GDM1 (cell line): ENCODE data around the gene RAPGEF1.
"Not testable (repeated sequence)": the region's sequence is repeated elsewhere in the genome, so short reads cannot be mapped to it uniquely, and the experiment has no call there.

Source experiments
- DNase-seq: peaks from one replicate; lab custom pipeline; 2025; lab: John Stamatoyannopoulos, UW

The RAPGEF1 gene

GRCh38 chr9:131727795-131728545 lies 11.9 kb downstream of the RAPGEF1 start:
- no peak for DNase-seq

- DNase-seq = no peak
Observed at GRCh38 chr9:131727184-131727759, 12.6 kb downstream of the RAPGEF1 start.

GRCh38 chr9:131724683-131725082 lies 15.2 kb downstream of the RAPGEF1 start:
- DNase-seq = no peak

DNA sequence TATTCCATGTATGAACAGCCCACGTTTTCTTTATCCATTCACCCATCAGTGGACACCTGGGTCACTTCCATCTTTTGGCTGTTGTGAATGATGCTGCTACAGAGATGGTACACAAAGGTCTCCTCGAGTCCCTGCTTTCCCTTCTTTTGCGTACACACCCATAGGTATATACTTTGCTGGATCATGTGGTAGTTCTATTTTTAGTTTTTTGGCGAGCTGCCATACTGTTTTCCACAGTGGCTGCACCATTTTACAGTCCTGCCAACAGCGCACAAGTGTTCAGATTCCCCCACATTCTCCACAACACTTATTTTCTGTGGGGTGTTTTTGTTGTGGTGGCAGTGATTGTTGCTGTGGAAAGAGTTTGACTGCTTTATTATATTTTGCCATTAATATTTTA lies 16.2 kb downstream of the RAPGEF1 start:
- DNase-seq = no peak

- no peak for DNase-seq
Observed at GRCh38 chr9:131722255-131722654, 17.6 kb downstream of the RAPGEF1 start.

DNA sequence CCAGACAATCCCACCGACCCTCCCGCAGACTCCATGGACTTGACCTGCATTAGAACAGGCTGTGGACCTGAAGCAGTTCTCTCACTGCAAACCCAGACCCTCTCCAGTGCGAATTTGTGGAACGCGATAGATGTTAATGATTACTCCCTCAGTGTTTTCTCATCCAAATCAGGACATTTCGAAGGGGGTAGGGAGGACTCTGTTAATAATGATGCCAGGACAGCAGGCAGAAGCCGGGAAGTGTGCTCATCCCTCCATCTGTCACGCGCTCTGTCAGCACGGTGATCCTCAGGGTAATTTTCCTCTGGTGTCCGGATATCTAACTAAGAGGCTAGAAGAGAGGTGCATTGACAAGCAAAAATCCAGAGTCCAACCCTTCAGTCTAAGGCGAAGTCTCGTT lies 18.8 kb downstream of the RAPGEF1 start:
- no peak for DNase-seq

- DNase-seq = no peak
Observed at GRCh38 chr9:131720330-131720729, 19.5 kb downstream of the RAPGEF1 start.

DNA sequence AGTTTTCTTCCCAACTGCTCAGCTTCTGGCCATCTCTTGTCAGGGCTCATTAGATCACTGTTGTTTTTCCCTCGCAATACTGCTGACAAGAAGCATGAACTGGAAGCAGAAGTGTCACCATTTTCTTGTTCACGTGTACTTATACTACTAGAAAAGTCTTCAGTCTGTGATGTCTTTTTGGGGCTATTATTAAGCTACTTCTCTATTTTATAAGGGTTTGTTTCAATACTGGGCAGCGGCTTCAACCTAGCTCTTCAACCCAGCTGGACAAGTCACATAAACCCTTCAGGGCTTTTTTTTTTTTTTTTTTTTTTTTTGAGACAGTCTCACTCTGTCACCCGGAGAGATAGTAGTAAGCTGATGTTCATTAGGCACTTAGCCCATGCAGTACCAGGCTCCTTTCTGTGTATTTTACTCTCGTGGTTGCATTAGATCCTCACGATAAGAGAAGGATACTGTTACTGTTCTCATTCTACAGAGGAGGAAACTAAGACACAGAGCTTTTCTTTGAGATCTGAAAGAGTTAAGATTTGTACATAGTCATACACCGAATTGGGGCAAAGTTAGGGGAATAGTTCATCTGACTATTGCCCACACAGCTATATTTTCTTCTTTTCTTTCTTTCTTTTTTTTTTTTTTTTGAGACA lies 20.5 kb downstream of the RAPGEF1 start:
- DNase-seq = no peak

DNA sequence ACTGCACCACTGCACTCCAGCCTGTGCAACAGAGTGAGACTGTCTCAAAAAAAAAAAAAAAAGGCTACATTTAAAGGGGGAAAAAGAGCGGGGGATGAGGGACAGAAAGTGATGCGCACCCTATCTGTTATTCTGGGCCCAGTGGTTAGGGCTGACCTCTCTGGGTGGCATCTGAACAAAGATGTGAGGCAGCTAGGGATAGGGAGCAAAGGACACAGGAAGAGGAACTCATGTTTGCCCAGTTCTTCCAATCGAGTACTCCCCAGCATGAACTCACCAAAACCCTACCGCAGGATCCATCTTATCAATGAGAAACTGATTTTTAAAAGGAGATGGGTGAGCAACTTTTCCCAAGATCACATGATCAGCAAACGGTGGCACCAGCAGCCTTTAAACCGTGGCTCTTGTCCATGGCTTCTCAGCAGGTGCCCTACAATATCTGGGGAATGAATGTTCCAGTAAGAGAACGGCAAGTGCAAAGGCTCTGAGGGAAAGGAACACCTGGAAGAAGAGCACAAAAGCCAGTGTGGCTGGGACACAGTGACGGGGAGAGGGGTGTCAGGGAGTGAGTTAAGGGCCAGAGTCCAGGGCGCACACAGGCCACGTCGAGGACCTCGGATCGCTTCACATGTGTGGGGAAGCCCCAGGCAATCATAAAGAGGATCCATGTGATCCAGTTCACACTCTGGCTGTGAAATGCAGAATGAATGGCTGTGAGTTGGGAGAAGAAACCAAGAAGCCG lies 22.0 kb downstream of the RAPGEF1 start:
- DNase-seq = no peak

GRCh38 chr9:131715906-131716305 lies 24.0 kb downstream of the RAPGEF1 start:
- no peak for DNase-seq

DNA sequence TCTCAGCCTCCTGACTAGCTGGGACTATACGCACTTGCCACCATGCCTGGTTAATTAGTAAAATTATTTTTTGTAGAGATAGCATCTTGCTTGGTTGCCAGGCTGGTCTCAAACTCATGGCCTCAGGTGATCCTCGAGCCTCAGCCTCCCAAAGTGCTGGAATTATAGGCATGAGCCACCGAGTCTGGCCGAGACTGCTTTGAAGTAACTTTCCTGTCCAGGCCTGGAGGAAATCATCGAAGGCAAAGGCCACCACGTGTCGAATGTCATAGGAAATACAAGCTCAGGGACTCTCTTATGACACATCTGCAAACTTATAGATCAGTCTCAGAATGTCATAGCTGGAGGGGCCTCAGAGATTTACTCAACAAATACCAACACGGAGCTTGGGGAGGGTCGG lies 25.1 kb downstream of the RAPGEF1 start:
- DNase-seq = no peak

- DNase-seq = no peak
Observed at GRCh38 chr9:131714161-131714646, 25.7 kb downstream of the RAPGEF1 start.

GRCh38 chr9:131713016-131713415 lies 26.9 kb downstream of the RAPGEF1 start:
- DNase-seq = no peak

DNA sequence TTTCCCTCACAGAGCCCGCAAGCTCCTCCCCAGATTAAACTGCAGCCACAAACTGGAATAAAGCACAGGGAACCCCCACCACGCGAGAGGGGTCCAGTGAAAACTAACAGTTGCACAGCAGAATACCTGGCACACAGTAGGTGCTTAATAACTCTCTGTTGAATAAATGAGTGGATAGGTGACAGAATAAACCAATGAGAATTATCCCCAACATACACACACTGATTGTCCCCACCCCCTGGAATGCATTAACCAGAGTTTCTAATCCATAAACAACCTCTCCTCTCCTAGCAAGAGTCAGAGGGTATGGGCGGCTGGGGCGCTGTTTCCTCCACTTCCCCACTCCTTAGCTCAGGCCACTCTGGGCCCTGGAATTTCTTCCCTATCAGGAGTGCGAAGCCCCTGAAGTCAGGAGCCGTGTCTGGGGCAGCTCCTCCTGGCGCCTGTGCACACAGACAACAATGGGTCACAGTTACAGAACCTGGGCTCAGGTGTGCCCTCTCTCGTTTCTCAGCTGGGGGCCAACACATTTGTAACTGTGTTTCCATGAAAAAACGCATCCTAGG lies 27.6 kb downstream of the RAPGEF1 start:
- no peak for DNase-seq

DNA sequence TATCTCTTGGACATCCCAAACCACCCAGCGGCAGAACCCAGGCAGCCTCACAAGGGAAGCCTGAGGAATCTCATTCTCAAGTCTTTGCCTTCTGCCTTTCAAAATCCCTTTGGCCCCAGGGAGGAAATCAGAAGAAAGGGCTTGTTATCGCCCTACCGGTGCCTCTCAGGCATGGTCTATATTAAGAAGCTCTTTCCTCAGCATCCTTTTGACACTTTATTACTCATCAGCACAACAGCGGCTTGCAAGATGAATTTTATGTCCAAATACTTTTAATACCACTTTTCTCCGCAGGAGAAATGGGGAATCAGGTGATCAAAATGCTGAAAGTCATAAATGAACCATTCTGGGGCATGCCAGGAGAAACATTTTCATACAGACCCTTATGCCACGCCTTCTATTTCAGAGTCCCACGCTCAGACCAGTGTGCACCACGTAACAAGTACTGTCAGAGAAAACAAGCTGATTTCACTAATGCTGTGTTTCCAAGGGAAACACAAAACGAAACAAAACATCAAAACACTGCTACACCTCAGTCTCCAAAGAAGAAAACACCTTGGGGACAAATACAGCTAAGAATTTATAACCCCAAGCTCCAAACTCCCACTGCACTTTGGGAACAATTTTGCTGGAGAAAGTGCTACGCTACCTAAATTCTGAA lies 30.0 kb downstream of the RAPGEF1 start:
- DNase-seq = no peak

DNA sequence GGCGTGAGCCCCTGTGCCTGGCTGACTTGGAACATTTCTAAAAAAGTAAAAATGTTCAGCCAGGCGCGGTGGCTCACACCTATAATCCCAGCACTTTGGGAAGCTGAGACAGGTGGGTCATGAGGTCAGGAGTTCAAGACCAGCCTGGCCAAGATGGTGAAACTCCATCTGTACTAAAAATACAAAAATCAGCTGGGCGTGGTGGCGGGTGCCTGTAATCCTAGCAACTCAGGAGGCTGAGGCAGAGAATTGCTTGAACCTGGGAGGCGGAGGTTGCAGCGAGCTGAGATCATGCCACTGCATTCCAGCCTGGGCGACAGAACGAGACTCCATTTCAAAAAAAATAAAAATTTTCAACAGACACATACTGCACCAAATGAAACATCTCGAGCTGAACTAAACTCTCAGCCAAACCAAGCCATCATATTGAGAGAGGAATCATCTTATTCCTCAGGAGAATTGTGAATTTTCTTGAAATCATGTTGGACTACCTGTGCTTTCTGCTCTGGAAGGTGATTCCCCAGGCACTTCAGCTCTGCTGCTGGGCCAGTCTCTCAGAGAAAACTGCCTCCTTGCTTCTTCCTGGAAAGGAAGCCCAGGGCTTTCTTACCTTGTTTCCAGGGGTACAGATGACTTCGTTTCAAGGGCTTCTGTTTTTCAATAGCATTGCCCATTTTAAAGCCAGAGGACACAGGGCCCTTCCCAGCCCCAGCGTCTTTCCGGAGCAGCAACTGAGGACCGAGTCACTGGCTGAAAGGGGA lies 30.7 kb downstream of the RAPGEF1 start:
- DNase-seq = not testable (repeated sequence)

- peak; percentile 8 for DNase-seq
Observed at GRCh38 chr9:131708226-131709002, 31.5 kb downstream of the RAPGEF1 start.

DNA sequence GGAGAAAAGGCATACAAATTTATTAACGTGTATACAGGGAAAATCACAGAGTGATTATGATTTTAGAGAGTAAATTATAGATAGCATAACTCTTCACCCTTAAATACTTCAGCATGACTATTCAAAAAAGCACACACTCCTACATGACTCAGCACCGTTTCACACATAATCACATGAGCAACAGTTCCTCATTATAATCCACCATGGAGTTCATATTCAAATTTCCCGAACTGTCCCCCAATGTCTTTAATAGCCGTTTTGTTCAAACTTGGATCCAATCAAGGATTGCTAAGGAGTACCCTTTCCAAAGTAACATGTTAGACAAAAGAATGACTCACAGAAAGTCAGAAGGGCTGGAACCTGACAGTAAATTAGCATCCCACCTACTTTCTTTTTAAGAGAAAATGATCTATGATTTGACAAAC lies 32.1 kb downstream of the RAPGEF1 start:
- DNase-seq = peak; percentile 30

DNA sequence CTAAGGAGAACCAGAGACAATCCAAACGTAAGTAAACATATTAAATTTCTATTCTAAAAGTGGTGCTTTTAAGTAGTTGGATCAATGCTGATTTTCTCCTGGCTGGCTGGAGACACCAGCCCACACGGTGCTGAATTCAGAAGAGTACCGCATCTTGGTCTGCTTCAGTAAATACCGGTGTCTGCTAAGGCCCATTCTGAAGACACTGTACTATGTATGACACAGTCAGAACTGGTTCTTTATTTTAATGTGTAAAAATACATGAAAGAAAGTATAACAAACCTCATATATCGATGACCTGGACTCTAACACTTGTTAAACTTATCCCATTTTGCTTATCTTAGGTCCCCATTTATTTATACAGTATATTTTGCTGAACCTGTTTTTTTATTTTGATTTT lies 32.8 kb downstream of the RAPGEF1 start:
- DNase-seq = no peak

DNA sequence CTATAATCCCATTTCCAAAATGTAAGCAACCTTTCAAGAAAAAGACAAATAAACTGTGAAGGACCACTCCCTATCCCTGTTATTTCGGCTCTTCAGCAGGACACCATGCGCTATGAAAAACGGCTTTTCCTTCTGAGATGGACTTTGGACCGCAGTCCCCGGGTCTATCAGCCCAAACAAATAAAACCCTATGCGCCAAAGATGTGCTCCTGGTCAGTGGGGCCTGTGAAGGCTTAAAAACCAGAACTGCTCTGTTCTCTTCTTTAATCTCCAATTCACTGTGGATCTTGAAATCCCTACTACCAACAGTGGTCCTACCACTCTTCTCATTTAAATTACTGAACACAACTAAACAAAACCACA lies 33.3 kb downstream of the RAPGEF1 start:
- no peak for DNase-seq
